ENCODE results near the gene HORMAD2. TPM values are rescaled to one million over a fixed set of nuclear protein-coding genes. Genes with fewer than 3 reads are reported as not detected.

Gene HORMAD2
- total RNA-seq, 1 experiment from 2014 or later, result not detected

- ChIA-PET CTCF (interaction anchor here (0.6 kb wide), 1 partner anchor 57 kb away, joined by 3 read pairs; no protein-coding TSS in a partner anchor), POLR2A (ENCODE audit: unreplicated experiment) (interaction anchor here (0.5 to 0.7 kb wide), 8 partner anchors 10 to 404 kb away, joined by 3 to 13 read pairs (median 5); no protein-coding TSS in a partner anchor)
- no peak for TF ChIP-seq EZH2 (IDR thresholded peaks at IDR 0.05; ENCODE audit: low read depth)
- no peak for TF ChIP-seq CTCF (conservative IDR thresholded peaks at IDR 0.05)
- Histone ChIP-seq H3K4me1 (replicated peaks; ENCODE audit: insufficient read depth) (peaks cover 78% of the 10 kb centered on the region), H4K20me1 (ENCODE audit: insufficient read depth) (no peaks in the 10 kb centered on the region), H3K9me3 (ENCODE audit: insufficient read depth, low read depth) (0 out of 2 replicates have a peak, but pooled peaks cover 5% of the 10 kb centered on the region), H3F3A (ENCODE audit: insufficient read depth, low read depth) (peaks cover 80% of the 10 kb centered on the region), H2AFZ (no peak overlapping the region; the same call in 1 of the 2 replicates), H3K4me2 (peak overlapping the region; percentile 43), H3K79me2 (ENCODE audit: low read depth) (no peaks in the 10 kb centered on the region), H3K27me3 (ENCODE audit: insufficient read depth, low read depth) (no peaks in the 10 kb centered on the region), H3K27ac (peak overlapping the region; percentile 98), H3K36me3 (ENCODE audit: low read depth) (no peaks in the 10 kb centered on the region), H3K9me2 (ENCODE audit: insufficient read depth) (no peaks in the 10 kb centered on the region), H3K4me3 (peak overlapping the region; percentile 4; the same call in 1 of the 2 replicates)
- BruUV-seq (replicated peaks), result TSS peak; percentile 74
- intact Hi-C loops (cut with micrococcal nuclease; ENCODE audit: unreplicated experiment), result no loop called here
- DNase-seq, result peak; percentile 61 to 78
Measured at GRCh38 chr22:30202531-30203006, 122.3 kb downstream of the HORMAD2 start.

GRCh38 chr22:30204015-30204741 is 123.9 kb downstream of the HORMAD2 start:
- intact Hi-C loops (cut with micrococcal nuclease; ENCODE audit: unreplicated experiment), result no loop called here
- H3K9me3 ChIP-seq (ENCODE audit: insufficient read depth, low read depth), result 0 out of 2 replicates have a peak, but pooled peaks cover 5% of the 10 kb centered on the region
- BruUV-seq (replicated peaks), result no TSS peak
- ChIA-PET CTCF (no interaction called here), POLR2A (ENCODE audit: unreplicated experiment) (no interaction called here)
- no peaks in the 10 kb centered on the region for H3K27me3 ChIP-seq (ENCODE audit: insufficient read depth, low read depth)
- DNase-seq, result no peak
- H3K4me1 ChIP-seq (replicated peaks; ENCODE audit: insufficient read depth), result peaks cover 78% of the 10 kb centered on the region
- no peaks in the 10 kb centered on the region for H3K9me2 ChIP-seq (ENCODE audit: insufficient read depth)
- TF ChIP-seq CTCF (conservative IDR thresholded peaks at IDR 0.05) (no peak), EZH2 (IDR thresholded peaks at IDR 0.05; ENCODE audit: low read depth) (no peak)
- H3K36me3 ChIP-seq (ENCODE audit: low read depth), result no peaks in the 10 kb centered on the region
- H3K4me2 ChIP-seq, result peak overlapping the region; percentile 70
- H4K20me1 ChIP-seq (ENCODE audit: insufficient read depth), result no peaks in the 10 kb centered on the region
- peaks cover 78% of the 10 kb centered on the region for H3F3A ChIP-seq (ENCODE audit: insufficient read depth, low read depth)
- peaks cover 9% of the 10 kb centered on the region; the same call in 1 of the 2 replicates for H3K79me2 ChIP-seq (ENCODE audit: low read depth)
- no peak overlapping the region for H2AFZ ChIP-seq
- H3K27ac ChIP-seq, result peak overlapping the region; percentile 98
- H3K4me3 ChIP-seq, result no peak overlapping the region

GRCh38 chr22:30204742-30205111 is 124.5 kb downstream of the HORMAD2 start:
- H3K27ac ChIP-seq, result peak overlapping the region; percentile 98
- DNase-seq, result no peak
- H3F3A ChIP-seq (ENCODE audit: insufficient read depth, low read depth), result peaks cover 80% of the 10 kb centered on the region
- 0 out of 2 replicates have a peak, but pooled peaks cover 5% of the 10 kb centered on the region for H3K9me3 ChIP-seq (ENCODE audit: insufficient read depth, low read depth)
- H3K27me3 ChIP-seq (ENCODE audit: insufficient read depth, low read depth), result no peaks in the 10 kb centered on the region
- BruUV-seq (replicated peaks), result no TSS peak
- TF ChIP-seq EZH2 (IDR thresholded peaks at IDR 0.05; ENCODE audit: low read depth), result no peak
- TF ChIP-seq CTCF (conservative IDR thresholded peaks at IDR 0.05), result no peak
- peaks cover 83% of the 10 kb centered on the region for H3K4me1 ChIP-seq (replicated peaks; ENCODE audit: insufficient read depth)
- peaks cover 9% of the 10 kb centered on the region; the same call in 1 of the 2 replicates for H3K79me2 ChIP-seq (ENCODE audit: low read depth)
- POLR2A ChIA-PET (ENCODE audit: unreplicated experiment), result no interaction called here
- no peaks in the 10 kb centered on the region for H3K9me2 ChIP-seq (ENCODE audit: insufficient read depth)
- H3K4me2 ChIP-seq, result peak overlapping the region; percentile 70
- no peaks in the 10 kb centered on the region for H4K20me1 ChIP-seq (ENCODE audit: insufficient read depth)
- H3K4me3 ChIP-seq, result no peak overlapping the region
- H3K36me3 ChIP-seq (ENCODE audit: low read depth), result no peaks in the 10 kb centered on the region
- CTCF ChIA-PET, result no interaction called here
- intact Hi-C loops (cut with micrococcal nuclease; ENCODE audit: unreplicated experiment), result loop anchor here (5.0 kb wide), 1 partner anchor 582 kb away; no protein-coding TSS in a partner anchor
- no peak overlapping the region for H2AFZ ChIP-seq
